Neural cell (in vitro differentiated cells): ENCODE measurements around the gene PPARGC1A. TPM values are rescaled to one million over a fixed set of nuclear protein-coding genes. Genes with fewer than 3 reads are reported as not detected.

Source experiments
- H2AFZ ChIP-seq: fragments of 200-600, 300-800 bp; sonication (generic), shearing (Covaris generic); 2 replicates; pipeline ENCODE4 v1.6.0; 2014; ENCODE audit warnings: low read depth, mild to moderate bottlenecking, antibody characterized with exemption, low read length, moderate library complexity
- H3F3A ChIP-seq: fragments of 200-600 bp; shearing (Covaris generic); 2 replicates; pipeline ENCODE4 v1.6.1; 2016; ENCODE audit warnings: mild to moderate bottlenecking, moderate library complexity, mixed read lengths, antibody characterized with exemption, low read length; ENCODE audit not compliant: insufficient read depth, poor library complexity, severe bottlenecking
- H3K27ac ChIP-seq: fragments of 200-600, 300-800 bp; sonication (generic), shearing (Covaris generic); 2 replicates; pipeline ENCODE4 v1.5.1; 2014; ENCODE audit warnings: mild to moderate bottlenecking, low read length, moderate library complexity
- H3K27me3 ChIP-seq: fragments of 300-800, 200-600 bp; sonication (generic), shearing (Covaris generic); 2 replicates; pipeline ENCODE4 v1.6.0; 2014; ENCODE audit warnings: mild to moderate bottlenecking, low read depth, low read length, moderate library complexity; ENCODE audit not compliant: insufficient read depth
- H3K36me3 ChIP-seq: fragments of 300-800, 200-600 bp; sonication (generic), shearing (Covaris generic); 2 replicates; pipeline ENCODE4 v1.5.1; 2014; ENCODE audit warnings: mild to moderate bottlenecking, antibody characterized with exemption, low read length, moderate library complexity; ENCODE audit not compliant: insufficient read depth
- H3K4me2 ChIP-seq: fragments of 300-800, 200-600 bp; sonication (generic), shearing (Covaris generic); 2 replicates; pipeline ENCODE4 v1.6.0; 2014; ENCODE audit warnings: mild to moderate bottlenecking, low read length
- H3K4me3 ChIP-seq: fragments of 300-800, 200-600 bp; sonication (generic), shearing (Covaris generic); 2 replicates; pipeline ENCODE4 v1.5.1; 2014; ENCODE audit warnings: mild to moderate bottlenecking, low read length, moderate library complexity
- H3K79me2 ChIP-seq: fragments of 200-600 bp; shearing (Covaris generic); replicated peaks from 2 replicates; pipeline ENCODE4 v1.6.0; 2014; ENCODE audit warnings: mild to moderate bottlenecking, low read length, moderate library complexity; ENCODE audit not compliant: insufficient read depth
- H3K9ac ChIP-seq: fragments of 300-800, 200-600 bp; sonication (generic), shearing (Covaris generic); 2 replicates; pipeline ENCODE4 v1.6.1; 2016; ENCODE audit warnings: mild to moderate bottlenecking, low read length, mixed read lengths
- H3K9me2 ChIP-seq: fragments of 200-600 bp; shearing (Covaris generic); 2 replicates; pipeline ENCODE4 v1.6.1; 2016; ENCODE audit warnings: mild to moderate bottlenecking, low read length, mixed read lengths; ENCODE audit not compliant: insufficient read depth
- H3K9me3 ChIP-seq: fragments of 200-600, 300-800 bp; sonication (generic), shearing (Covaris generic); 2 replicates; pipeline ENCODE4 v1.6.1; 2016; ENCODE audit warnings: mild to moderate bottlenecking, mixed run types, low read length, moderate library complexity, mixed read lengths
- H4K20me1 ChIP-seq: fragments of 200-600 bp; shearing (Covaris generic); 2 replicates; pipeline ENCODE4 v1.6.1; 2016; ENCODE audit warnings: mild to moderate bottlenecking, mixed run types; ENCODE audit not compliant: insufficient read depth
- EP300 ChIP-seq: fragments of 450-650 bp; conservative IDR thresholded peaks from 2 replicates; pipeline ENCODE4 v1.6.1; 2014; ENCODE audit warnings: antibody characterized with exemption, mild to moderate bottlenecking, moderate library complexity; ENCODE audit not compliant: poor library complexity, severe bottlenecking
- EZH2 ChIP-seq: fragments of 200-600, 300-800 bp; shearing (Covaris generic), sonication (generic); IDR thresholded peaks from 2 replicates; pipeline ENCODE4 v1.6.1; 2014; ENCODE audit warnings: antibody characterized with exemption, low read length, borderline replicate concordance, mild to moderate bottlenecking; ENCODE audit not compliant: insufficient read depth, poor library complexity, severe bottlenecking
- MXI1 ChIP-seq: fragments of 450-650 bp; conservative IDR thresholded peaks from 2 replicates; pipeline ENCODE4 v1.6.1; 2014; ENCODE audit warnings: antibody characterized with exemption, mild to moderate bottlenecking; ENCODE audit not compliant: poor library complexity, severe bottlenecking
- POLR2AphosphoS5 ChIP-seq: IDR thresholded peaks from 2 replicates; pipeline ENCODE4 v1.6.1; 2012
- RAD21 ChIP-seq: fragments of 450-650 bp; conservative IDR thresholded peaks from 2 replicates; pipeline ENCODE4 v1.6.1; 2014; ENCODE audit warnings: antibody characterized with exemption, mild to moderate bottlenecking, moderate library complexity
- SMC3 ChIP-seq: fragments of 450-650 bp; conservative IDR thresholded peaks from 2 replicates; pipeline ENCODE4 v1.6.1; 2014; ENCODE audit warnings: antibody characterized with exemption, mild to moderate bottlenecking, moderate library complexity; ENCODE audit not compliant: poor library complexity
- TAF1 ChIP-seq: IDR thresholded peaks from 2 replicates; pipeline ENCODE4 v1.6.1; 2012; ENCODE audit warnings: low read depth
- polyA plus RNA-seq: library from polyadenylated mRNA; depleted of rRNA; stranded (reverse); fragments of >200 nt; gene quantifications from 2 replicates; pipeline ENCODE4 v1.2.3, GENCODE V29; 2014
- TF ChIP-seq, protein P1 (sequence below): IDR thresholded peaks from 2 replicates; pipeline ENCODE4 v1.6.1; 2012; ENCODE audit warnings: borderline replicate concordance
- TF ChIP-seq, protein P2 (sequence below): fragments of 450-650 bp; IDR thresholded peaks from 2 replicates; pipeline ENCODE4 v1.5.1; 2014; ENCODE audit warnings: antibody characterized with exemption, mild to moderate bottlenecking, moderate library complexity; ENCODE audit not compliant: poor library complexity, severe bottlenecking

Gene PPARGC1A
- polyA plus RNA-seq, 1 donor from 2014 or later = 7.2 TPM

DNA sequence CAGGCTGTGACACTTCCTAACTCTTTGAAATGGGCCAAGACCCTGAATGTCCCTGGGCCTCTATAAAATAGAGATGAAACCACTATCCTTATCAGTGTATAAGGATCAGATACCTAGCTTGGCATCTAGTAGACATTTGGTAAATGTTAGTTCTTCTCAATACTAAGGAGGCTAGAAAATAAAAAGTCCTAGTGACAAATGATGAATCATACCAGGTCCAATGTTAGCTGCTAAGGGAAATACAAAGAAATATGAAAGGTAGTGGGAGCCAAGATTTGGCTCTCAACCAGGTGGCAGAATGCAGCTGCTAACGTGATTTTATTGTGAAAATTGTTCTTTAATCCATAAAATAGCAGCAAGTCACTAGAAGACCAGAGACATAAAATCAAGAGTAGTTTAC lies 19.8 kb upstream of the PPARGC1A start:
- no peaks in the 10 kb centered on the region for H3K9me3 ChIP-seq
- H3K9ac ChIP-seq = no peak overlapping the region
- H3K9me2 ChIP-seq = no peaks in the 10 kb centered on the region
- H3K36me3 ChIP-seq = no peaks in the 10 kb centered on the region
- no peaks in the 10 kb centered on the region for H4K20me1 ChIP-seq
- no peaks in the 10 kb centered on the region for H3F3A ChIP-seq
- no peak overlapping the region for H2AFZ ChIP-seq
- H3K4me3 ChIP-seq = no peak overlapping the region
- H3K27ac ChIP-seq = no peak overlapping the region
- TF ChIP-seq TAF1 (no peak), EZH2 (no peak), RAD21 (no peak), EP300 (no peak), MXI1 (no peak), SMC3 (no peak), POLR2AphosphoS5 (no peak)
- TF ChIP-seq, protein P1, sequence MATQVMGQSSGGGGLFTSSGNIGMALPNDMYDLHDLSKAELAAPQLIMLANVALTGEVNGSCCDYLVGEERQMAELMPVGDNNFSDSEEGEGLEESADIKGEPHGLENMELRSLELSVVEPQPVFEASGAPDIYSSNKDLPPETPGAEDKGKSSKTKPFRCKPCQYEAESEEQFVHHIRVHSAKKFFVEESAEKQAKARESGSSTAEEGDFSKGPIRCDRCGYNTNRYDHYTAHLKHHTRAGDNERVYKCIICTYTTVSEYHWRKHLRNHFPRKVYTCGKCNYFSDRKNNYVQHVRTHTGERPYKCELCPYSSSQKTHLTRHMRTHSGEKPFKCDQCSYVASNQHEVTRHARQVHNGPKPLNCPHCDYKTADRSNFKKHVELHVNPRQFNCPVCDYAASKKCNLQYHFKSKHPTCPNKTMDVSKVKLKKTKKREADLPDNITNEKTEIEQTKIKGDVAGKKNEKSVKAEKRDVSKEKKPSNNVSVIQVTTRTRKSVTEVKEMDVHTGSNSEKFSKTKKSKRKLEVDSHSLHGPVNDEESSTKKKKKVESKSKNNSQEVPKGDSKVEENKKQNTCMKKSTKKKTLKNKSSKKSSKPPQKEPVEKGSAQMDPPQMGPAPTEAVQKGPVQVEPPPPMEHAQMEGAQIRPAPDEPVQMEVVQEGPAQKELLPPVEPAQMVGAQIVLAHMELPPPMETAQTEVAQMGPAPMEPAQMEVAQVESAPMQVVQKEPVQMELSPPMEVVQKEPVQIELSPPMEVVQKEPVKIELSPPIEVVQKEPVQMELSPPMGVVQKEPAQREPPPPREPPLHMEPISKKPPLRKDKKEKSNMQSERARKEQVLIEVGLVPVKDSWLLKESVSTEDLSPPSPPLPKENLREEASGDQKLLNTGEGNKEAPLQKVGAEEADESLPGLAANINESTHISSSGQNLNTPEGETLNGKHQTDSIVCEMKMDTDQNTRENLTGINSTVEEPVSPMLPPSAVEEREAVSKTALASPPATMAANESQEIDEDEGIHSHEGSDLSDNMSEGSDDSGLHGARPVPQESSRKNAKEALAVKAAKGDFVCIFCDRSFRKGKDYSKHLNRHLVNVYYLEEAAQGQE = no peak
- TF ChIP-seq, protein P2, sequence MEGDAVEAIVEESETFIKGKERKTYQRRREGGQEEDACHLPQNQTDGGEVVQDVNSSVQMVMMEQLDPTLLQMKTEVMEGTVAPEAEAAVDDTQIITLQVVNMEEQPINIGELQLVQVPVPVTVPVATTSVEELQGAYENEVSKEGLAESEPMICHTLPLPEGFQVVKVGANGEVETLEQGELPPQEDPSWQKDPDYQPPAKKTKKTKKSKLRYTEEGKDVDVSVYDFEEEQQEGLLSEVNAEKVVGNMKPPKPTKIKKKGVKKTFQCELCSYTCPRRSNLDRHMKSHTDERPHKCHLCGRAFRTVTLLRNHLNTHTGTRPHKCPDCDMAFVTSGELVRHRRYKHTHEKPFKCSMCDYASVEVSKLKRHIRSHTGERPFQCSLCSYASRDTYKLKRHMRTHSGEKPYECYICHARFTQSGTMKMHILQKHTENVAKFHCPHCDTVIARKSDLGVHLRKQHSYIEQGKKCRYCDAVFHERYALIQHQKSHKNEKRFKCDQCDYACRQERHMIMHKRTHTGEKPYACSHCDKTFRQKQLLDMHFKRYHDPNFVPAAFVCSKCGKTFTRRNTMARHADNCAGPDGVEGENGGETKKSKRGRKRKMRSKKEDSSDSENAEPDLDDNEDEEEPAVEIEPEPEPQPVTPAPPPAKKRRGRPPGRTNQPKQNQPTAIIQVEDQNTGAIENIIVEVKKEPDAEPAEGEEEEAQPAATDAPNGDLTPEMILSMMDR = no peak
- no peaks in the 10 kb centered on the region for H3K79me2 ChIP-seq
- no peak overlapping the region for H3K4me2 ChIP-seq
- no peaks in the 10 kb centered on the region for H3K27me3 ChIP-seq

DNA sequence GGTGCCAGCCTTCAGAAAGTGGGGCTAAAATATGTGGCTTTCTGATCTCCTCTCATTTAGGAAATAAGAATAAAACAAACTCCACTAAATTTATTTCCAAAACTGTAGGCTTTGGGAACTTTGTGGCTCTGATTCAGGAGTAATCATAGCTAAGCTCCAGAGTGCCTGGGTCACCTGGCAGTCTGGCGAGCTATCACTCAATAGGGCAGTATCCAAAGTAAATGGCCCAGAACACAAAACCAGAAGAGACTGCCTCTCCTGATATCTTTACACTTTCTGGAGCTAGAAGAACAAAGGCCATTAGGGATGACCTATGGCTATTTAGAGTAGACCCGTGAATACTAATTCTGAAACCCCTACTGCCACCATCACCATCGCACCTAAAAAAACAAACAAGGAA lies 17.0 kb upstream of the PPARGC1A start:
- Histone ChIP-seq H3K4me2 (no peak overlapping the region), H3K9me3 (no peaks in the 10 kb centered on the region), H4K20me1 (no peaks in the 10 kb centered on the region), H3K79me2 (no peaks in the 10 kb centered on the region), H3K27ac (no peak overlapping the region), H3K9me2 (no peaks in the 10 kb centered on the region), H3K27me3 (no peaks in the 10 kb centered on the region), H3K9ac (no peak overlapping the region), H3K36me3 (no peaks in the 10 kb centered on the region), H3K4me3 (no peak overlapping the region), H3F3A (no peaks in the 10 kb centered on the region), H2AFZ (no peak overlapping the region)
- TF ChIP-seq MXI1 (no peak), EZH2 (no peak), EP300 (no peak), TAF1 (no peak), RAD21 (no peak), POLR2AphosphoS5 (no peak), SMC3 (no peak)
- TF ChIP-seq, protein P1 = no peak
- TF ChIP-seq, protein P2 = no peak
